HG03575 (cell line): ENCODE measurements around the gene VWA8.
"Not testable (repeated sequence)": the region's sequence is repeated elsewhere in the genome, so short reads cannot be mapped to it uniquely, and the experiment has no call there.

Source experiments
- ATAC-seq: cut with Tn5 transposase; IDR thresholded peaks from one replicate; pipeline ENCODE4 v1.9.1; 2021; ENCODE audit not compliant: unreplicated experiment, insufficient number of reproducible peaks, low FRiP score; ENCODE audit errors: extremely low read depth

Gene VWA8

DNA sequence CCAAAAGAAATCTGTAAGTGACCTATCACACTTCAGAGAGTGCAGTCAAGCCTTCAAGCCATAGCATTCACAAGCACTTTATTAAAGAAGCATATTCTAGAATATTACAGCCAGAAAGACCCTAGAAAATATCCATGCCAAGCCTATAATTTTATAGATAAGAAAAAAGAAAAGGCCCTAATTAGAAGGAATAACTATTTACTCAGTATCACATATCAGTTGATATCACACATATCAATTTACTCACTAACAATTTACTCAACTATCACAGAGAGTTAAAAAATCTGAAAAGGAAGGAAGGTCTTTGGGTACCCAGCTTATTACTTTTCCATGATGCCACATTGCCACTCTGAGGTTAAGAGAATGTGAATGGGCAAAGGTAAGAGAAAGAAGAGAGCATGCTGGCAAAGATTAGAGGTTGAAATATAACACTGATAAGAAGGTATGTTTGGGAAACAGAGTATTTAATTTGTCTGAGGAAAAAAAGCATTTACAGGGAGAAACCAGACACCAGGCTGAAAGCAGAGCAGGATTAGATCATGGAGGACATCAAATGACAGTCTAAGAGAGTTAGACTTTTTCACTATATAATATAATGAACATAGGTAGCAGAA lies 186.2 kb downstream of the VWA8 start:
- no peak for ATAC-seq

- ATAC-seq: no peak
Observed at GRCh38 chr13:41767801-41768200, 193.1 kb downstream of the VWA8 start.

DNA sequence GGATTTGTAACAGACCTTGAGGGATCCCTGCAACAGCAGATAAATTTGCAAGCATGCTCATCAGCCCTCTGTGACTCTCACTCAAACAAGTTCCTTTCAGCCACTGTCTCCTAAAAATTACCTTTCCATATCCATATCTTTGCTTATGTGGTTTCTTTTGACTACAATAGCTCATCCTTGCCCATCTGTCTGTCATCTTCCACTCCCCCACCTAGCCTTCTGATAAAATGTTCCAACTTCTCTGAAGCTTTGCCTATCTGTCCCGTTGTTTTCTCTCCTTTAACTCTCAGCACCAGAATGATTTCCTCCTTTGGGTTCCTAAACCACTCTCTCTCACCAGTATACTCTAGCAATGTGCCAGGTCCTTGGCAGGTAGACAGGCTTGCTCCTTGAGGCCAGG lies 194.5 kb downstream of the VWA8 start:
- ATAC-seq: no peak

- ATAC-seq: no peak
Observed at GRCh38 chr13:41765813-41766212, 195.1 kb downstream of the VWA8 start.

- no peak for ATAC-seq
Observed at GRCh38 chr13:41765020-41765419, 195.9 kb downstream of the VWA8 start.

- ATAC-seq: no peak
Observed at GRCh38 chr13:41764558-41764957, 196.4 kb downstream of the VWA8 start.

DNA sequence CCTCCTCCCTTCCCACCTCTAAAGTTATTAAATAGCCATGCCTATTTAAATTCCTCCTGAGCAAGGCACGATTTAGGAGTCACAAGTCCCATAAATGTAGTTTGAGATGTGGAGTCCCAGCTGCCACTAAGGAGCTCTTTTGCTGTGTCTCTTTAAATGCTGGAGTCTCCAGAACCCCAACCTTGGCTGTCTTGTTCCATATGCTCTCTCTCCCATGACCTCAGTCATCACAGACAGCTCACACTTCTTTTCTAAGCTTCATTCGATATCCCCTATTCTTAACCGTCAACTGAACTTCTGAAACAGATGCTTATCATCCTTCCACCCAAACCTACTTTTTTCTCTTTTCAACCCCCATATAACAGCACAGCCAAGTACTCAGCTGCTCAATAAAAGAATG lies 197.1 kb downstream of the VWA8 start:
- ATAC-seq: no peak

GRCh38 chr13:41762796-41763195 lies 198.1 kb downstream of the VWA8 start:
- no peak for ATAC-seq

DNA sequence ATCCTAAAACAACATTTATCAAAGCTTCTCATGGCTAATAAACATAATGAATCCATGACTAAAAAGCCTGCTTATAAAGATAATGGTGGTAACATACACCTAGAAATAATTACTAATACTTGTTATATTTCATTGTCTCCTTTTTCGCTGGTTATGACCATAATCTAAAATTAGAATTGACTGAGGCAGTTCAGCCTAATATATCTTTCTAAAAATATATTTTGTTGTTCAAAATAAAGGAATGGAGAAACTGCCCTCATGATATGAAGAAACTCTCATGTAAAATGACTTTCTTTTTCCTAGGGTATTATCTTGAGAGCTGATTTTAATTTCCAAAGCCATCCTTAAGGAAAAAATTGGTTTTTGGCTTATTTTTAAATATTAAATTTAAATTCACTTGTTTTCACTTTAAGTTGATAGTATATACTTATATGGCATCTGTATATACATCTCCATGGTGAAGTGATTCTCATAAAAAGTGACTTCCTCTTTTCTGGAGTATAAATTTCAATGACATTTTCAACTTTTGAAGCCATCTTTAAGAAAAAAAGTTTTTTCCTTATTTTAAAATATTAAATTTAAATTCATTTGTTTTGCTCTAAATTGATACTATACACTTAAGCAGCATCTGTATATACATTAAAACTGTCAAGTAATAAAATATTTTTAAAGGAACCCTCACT lies 204.6 kb downstream of the VWA8 start:
- no peak for ATAC-seq

DNA sequence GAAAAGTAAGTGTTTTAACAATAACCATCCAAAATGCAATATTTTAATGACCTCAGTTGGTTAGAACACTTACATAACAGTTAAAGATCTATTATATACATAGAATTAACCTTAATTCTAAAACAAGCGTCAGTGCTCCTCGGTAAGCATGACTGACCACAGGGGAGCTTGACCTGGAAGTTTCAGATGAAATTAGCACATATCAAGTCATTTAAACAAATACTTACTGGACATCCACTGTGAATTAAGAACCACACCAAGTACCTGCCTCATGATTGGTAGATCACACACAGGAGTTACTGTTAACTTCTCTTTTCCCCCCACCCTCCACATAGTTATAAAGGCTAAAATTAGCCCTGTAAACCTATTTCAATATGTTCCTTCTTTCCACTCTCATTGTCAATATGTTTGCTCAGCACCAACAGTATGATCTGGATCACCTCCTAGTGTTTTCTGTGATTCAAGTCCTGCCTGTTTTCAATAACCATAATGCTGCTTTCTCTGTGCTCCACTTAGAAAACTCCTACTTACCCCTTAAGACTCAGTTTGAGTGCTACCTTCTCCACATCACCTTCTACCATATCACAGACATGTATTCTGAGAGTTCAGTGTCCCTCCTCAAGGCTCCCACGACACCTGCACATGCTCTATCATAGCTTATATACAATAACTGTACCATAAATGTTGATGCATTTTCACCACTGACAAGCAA lies 209.0 kb downstream of the VWA8 start:
- ATAC-seq: no peak

DNA sequence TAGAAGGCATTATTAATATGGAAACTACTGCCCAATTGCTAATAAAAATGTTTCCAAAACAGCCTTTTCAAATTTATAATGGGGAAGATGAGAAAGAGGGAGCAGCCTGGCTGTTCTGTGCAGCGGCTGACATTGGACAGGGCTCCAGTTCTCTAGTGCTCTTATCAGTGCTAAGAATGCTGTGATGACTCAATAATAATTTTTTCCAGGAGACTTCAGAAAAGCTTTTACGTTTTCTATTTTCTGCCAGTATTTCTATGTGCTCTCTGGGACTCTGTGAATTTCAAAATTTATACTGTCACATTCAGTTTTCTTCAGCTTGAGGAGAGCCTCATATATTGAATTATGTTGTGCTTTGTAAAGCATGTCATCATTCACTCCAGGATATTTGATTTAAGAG lies 209.6 kb downstream of the VWA8 start:
- ATAC-seq: no peak

DNA sequence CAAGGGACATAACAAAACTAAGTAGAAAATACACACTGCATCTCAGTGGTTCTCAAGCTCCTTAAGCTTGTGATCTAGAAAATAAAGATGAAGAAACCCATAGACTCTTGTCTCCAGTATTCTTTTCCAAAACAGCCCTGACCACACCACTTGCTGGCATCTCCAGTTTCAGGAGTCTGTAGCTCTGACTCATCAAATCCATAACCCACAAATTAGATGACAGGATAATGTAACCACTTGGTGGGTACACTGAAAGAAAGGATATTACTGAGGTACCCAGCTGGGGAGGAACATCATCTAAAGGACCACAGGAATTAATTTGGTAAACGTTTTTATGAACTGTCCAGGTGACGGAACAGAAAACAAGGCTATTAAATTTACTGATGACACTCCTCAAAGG lies 214.7 kb downstream of the VWA8 start:
- ATAC-seq: no peak

DNA sequence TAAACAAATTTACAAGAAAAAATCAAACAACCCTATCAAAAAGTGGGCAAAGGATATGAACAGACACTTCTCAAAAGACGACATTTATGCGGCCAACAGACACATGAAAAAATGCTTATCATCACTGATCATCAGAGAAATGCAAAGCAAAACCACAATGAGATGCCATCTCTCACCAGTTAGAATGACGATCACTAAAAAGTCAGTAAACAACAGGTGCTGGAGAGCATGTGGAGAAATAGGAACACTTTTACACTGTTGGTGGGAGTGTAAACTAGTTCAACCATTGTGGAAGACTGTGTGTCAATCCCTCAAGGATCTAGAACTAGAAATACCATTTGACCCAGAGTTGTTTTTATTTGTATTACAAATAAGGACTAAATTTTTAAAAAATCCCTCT lies 215.4 kb downstream of the VWA8 start:
- not testable (repeated sequence) for ATAC-seq

DNA sequence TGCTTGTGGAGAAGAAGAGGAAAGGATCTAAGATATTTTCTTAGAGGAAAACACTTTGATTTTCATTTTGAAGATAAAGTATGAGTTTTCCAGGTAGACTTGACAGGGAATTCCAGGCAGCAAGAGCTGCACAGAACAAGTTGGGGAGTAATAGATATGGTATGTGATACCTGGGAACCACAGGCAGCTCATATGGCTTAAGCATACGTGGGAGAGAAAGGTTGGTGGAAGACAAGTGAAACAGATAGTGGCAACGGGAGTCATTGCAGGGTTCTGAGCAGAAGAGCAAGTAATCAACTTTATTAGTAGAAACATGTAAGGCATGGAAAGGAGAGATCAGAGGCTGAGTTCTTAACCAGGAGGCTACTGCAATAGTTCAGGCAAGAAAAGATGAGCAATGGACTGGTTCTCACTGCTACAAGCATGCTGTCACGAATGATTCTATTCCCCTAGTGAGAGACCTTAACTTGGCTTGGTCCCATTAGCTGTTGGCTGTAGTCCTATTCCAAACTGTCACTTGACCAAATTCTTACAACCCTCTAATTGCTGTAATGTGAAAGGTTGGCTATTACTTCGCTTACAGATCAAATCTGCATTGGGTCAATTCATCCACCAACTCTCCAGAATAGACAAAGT lies 217.9 kb downstream of the VWA8 start:
- ATAC-seq: no peak

DNA sequence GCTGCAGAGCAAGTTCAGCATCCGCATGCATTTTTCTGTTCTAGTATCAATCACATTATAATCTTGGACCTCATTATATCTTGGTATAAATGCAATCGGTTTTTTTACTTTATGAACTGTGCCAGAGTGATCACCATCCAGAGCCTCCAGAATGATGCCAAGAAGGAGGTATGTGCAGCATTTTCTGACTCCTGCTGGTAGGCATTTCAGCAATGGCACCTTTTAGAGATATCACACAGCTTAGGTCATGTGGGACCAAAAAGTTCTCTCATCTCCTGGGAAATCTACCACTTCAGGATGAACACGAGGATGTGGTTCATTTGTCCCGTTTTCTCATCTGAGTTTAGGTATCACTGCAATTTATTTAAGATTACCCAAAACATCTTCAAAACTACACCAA lies 220.4 kb downstream of the VWA8 start:
- ATAC-seq: no peak

DNA sequence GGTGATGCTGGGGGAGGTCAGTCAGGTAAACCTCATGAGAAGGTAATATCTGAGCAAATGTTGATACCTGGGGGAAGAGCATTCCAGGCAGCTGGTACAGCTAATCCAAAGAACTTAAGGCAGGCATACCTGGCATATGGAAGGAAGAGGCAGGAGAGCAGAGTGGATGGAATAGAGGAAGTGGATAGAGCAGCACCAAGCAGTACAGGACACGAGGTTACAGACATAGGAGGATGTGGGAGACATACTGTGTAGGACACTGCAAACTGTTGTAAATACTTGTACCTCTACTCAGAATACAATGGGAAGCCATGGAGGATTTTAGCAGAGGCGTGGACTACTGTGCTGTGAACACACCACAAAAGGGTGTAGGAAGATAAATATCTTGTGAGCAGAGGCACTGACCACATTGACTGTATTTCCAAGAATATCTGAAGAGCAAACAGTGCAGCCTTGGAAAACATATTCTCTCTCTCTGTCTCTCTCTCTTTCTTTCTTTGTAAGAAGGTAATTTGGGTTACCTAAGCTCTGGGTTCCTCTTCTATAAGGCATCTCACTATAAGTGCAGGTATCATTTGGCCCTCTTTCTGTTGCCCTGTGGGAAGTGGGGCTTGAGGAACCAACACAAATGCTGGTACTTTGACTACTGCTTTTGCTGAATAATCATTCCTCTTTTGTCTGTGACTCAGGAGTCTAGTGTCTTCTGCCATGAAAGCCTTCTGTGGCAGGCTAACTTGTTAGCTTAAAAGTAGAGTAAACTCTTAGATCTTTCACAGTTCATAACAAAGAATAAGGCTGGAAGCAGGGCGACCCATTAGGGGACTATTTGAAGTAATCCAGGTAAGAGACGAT lies 238.0 kb downstream of the VWA8 start:
- no peak for ATAC-seq

- no peak for ATAC-seq
Observed at GRCh38 chr13:41720839-41721561, 239.9 kb downstream of the VWA8 start.

DNA sequence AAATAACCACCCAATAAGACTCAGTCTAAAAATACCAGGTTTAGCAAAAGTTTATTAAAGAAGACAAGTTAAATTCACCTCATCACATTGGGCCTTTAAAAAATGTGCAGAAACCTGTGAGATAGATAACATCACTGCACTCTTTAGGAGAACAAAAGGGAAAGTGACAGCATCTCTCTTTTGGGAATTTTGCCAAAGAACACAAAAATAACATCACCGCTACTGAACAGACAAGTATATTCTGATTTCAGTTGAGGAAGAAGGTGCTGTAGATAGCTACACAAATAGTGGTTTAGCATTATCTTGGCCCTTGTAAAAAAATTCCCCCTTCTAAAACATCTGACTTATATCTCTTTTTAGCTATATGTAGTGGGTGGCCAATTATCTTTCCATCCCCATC lies 244.7 kb downstream of the VWA8 start:
- no peak for ATAC-seq

DNA sequence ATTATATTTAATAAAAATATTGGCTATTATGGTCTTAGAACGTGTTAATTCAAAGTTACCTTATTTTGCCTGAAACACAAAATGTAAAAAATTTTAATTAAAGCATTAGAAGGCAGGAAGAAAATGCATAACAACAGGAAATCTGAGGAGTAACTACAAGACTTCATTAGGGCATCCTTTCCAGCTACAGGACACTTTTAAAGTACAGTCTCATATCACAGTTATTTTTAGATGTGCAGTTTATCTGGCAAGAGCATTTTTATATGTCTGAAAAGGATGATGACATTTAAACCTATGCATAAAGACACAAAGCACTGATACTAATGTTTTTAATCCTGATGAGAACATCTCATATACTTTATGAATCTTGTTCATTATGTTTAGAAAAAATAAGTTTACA lies 247.5 kb downstream of the VWA8 start:
- ATAC-seq: no peak
